ENCODE data around the gene SLC38A2.

- TF ChIP-seq POLR2A (IDR thresholded peaks at IDR 0.05; ENCODE audit: low read depth, low read length) (no peak), POLR2AphosphoS5 (IDR thresholded peaks at IDR 0.05; ENCODE audit: low read depth, low read length) (no peak), TAF1 (IDR thresholded peaks at IDR 0.05; ENCODE audit: borderline replicate concordance, low read depth, low read length) (no peak)
Observed at GRCh38 chr12:46362895-46363581, 9.5 kb downstream of the SLC38A2 start.
